Measurements from ENCODE around the gene NPM3. TPM values are rescaled to one million over a fixed set of nuclear protein-coding genes. Genes with fewer than 3 reads are reported as not detected.

NPM3 gene
- total and polyA plus RNA-seq, 2 of the 8 experiments (the other 6 are each of a cell fraction or from before 2014, with no cell fraction given): 127 to 175 TPM

DNA sequence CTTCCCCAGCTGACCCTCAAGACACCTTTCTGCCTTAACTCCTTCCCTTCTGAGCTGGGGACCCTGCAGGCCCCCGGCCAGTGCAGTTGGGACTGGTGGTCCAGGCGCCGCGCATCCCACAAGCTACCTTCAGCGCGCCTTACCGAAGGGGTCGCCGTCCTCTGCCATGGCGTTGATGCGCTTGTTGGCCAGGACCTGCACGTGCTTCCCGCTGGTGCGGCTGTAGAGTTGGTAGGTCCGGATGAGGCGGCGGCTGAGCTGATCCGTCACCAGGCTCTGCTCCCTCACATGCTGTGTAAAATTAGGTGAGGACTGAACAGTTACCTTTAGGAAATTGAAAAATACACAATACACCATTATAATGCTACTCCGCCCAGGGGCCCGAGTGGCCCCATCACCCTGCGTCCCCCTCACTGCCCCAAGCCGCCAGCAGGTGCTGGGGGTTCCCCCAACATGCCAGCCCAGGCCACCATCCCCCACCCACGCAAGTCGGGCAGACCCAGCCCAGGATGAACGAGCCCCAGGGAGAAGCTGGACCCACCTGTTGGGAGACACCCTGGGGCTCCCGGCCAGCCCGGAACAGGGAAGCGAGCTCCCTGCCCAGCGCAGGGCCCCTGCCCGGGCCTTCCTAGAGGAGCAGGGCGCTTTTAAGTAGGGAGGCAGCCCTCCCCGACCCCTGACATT is 8.5 kb downstream of the NPM3 start (continued):
- no peak for TF ChIP-seq CHD2 (IDR thresholded peaks at IDR 0.05; ENCODE audit: low read length)
- 0 out of 2 replicates have a peak, but pooled peaks have one; percentile 12 for TF ChIP-seq RBBP5 (IDR thresholded peaks at IDR 0.05; ENCODE audit: borderline replicate concordance, low read depth, low read length)
- no peak for TF ChIP-seq RXRA (IDR thresholded peaks at IDR 0.05; ENCODE audit: insufficient read depth, low read depth, low read length)
- TF ChIP-seq CREB1 (IDR thresholded peaks at IDR 0.05): peak; percentile 8; the same call in 1 of the 2 replicates
- peak; percentile 64 for TF ChIP-seq RNF2 (IDR thresholded peaks at IDR 0.05; ENCODE audit: borderline replicate concordance, low read depth, low read length, missing control alignments, poor library complexity, severe bottlenecking)
- no peak; a peak in 2 of 4 replicates for TF ChIP-seq SIN3A (conservative IDR thresholded peaks at IDR 0.05 in 1 of 2, IDR thresholded peaks at IDR 0.05 in 1 of 2; ENCODE audit: low read depth in 1 of 2, low read length in 2 of 2)
- TF ChIP-seq RAD21 (IDR thresholded peaks at IDR 0.05 in 1 of 2, conservative IDR thresholded peaks at IDR 0.05 in 1 of 2; ENCODE audit: low read depth in 2 of 2, low read length in 2 of 2): no peak
- TF ChIP-seq, protein P1, sequence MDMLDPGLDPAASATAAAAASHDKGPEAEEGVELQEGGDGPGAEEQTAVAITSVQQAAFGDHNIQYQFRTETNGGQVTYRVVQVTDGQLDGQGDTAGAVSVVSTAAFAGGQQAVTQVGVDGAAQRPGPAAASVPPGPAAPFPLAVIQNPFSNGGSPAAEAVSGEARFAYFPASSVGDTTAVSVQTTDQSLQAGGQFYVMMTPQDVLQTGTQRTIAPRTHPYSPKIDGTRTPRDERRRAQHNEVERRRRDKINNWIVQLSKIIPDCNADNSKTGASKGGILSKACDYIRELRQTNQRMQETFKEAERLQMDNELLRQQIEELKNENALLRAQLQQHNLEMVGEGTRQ (IDR thresholded peaks at IDR 0.05; ENCODE audit: low read length): no peak
- TF ChIP-seq, protein P2, sequence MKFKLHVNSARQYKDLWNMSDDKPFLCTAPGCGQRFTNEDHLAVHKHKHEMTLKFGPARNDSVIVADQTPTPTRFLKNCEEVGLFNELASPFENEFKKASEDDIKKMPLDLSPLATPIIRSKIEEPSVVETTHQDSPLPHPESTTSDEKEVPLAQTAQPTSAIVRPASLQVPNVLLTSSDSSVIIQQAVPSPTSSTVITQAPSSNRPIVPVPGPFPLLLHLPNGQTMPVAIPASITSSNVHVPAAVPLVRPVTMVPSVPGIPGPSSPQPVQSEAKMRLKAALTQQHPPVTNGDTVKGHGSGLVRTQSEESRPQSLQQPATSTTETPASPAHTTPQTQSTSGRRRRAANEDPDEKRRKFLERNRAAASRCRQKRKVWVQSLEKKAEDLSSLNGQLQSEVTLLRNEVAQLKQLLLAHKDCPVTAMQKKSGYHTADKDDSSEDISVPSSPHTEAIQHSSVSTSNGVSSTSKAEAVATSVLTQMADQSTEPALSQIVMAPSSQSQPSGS (IDR thresholded peaks at IDR 0.05; ENCODE audit: low read length): no peak
- TF ChIP-seq CEBPB (IDR thresholded peaks at IDR 0.05; ENCODE audit: low read depth, low read length): no peak
- no peak for TF ChIP-seq JUND (IDR thresholded peaks at IDR 0.05; ENCODE audit: low read length)
- no peak for TF ChIP-seq RFX5 (IDR thresholded peaks at IDR 0.05; ENCODE audit: borderline replicate concordance, low read depth, low read length)
- TF ChIP-seq NRF1 (IDR thresholded peaks at IDR 0.05; ENCODE audit: low read depth, low read length): no peak
- no peak for TF ChIP-seq POU5F1 (IDR thresholded peaks at IDR 0.05; ENCODE audit: low read depth, low read length)
- TF ChIP-seq SUZ12 (IDR thresholded peaks at IDR 0.05; ENCODE audit: low read length): no peak
- no peak for TF ChIP-seq TCF12 (IDR thresholded peaks at IDR 0.05; ENCODE audit: low read depth, low read length)
- TF ChIP-seq FOSL1 (IDR thresholded peaks at IDR 0.05; ENCODE audit: insufficient read depth, low read depth, low read length): no peak
- TF ChIP-seq SIX5 (IDR thresholded peaks at IDR 0.05; ENCODE audit: low read depth, low read length): no peak
- no peak for TF ChIP-seq SP1 (IDR thresholded peaks at IDR 0.05; ENCODE audit: low read depth, low read length)
- TF ChIP-seq CBX8 (IDR thresholded peaks at IDR 0.05; ENCODE audit: borderline replicate concordance, low read depth, low read length): no peak
- no peak for TF ChIP-seq EP300 (IDR thresholded peaks at IDR 0.05; ENCODE audit: borderline replicate concordance in 1 of 2, low read depth in 2 of 2, low read length in 2 of 2)

All from H1 (cell line).